Prostate gland (tissue), 2 donors: ENCODE data around the gene ITGAD.

Experiments
- POLR2A ChIP-seq: fragments of 450-650 bp; IDR thresholded peaks from one replicate; pipeline ENCODE4 v1.6.1; 2016; ENCODE audit warnings: antibody characterized with exemption, mild to moderate bottlenecking
- TF ChIP-seq, protein P1 (sequence below), 4 experiments: fragments of 200-600 bp in 2 of 4; fragments of 450-650 bp in 2 of 4; sonication (generic) in 2 of 4; IDR thresholded peaks; 1 replicate in 3 of 4; 2 replicates in 1 of 4; pipeline ENCODE4 v1.5.1; 2016 to 2019; ENCODE audit warnings: antibody characterized with exemption in 4 of 4, mild to moderate bottlenecking in 2 of 4, moderate library complexity in 2 of 4

DNA sequence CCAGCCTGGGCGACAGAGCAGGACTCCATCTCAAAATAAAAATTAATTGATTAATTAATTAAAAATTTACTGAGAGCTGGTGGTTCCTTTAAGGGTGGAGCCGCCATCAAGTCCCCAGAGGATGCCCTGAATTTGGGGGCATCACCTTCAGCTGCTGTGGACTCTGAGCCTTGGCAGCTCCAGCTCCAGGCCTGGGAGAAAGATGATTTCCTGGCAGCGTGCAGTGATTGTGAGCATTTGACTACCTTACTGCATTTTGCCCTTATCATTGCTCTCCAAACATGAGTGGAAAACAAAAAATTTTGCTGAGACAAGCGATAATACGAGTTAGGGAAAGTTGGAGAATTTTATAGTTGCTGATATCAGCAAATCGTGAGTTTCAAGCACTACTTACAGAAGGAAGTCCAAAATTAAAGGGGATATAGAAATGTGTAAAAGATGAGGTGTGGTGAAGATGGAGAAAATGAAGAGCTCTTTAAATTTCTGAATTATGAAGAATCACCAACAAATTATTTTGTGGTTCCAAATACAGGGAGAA is 2.6 kb upstream of the ITGAD start:
- TF ChIP-seq, protein P1, sequence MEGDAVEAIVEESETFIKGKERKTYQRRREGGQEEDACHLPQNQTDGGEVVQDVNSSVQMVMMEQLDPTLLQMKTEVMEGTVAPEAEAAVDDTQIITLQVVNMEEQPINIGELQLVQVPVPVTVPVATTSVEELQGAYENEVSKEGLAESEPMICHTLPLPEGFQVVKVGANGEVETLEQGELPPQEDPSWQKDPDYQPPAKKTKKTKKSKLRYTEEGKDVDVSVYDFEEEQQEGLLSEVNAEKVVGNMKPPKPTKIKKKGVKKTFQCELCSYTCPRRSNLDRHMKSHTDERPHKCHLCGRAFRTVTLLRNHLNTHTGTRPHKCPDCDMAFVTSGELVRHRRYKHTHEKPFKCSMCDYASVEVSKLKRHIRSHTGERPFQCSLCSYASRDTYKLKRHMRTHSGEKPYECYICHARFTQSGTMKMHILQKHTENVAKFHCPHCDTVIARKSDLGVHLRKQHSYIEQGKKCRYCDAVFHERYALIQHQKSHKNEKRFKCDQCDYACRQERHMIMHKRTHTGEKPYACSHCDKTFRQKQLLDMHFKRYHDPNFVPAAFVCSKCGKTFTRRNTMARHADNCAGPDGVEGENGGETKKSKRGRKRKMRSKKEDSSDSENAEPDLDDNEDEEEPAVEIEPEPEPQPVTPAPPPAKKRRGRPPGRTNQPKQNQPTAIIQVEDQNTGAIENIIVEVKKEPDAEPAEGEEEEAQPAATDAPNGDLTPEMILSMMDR (IDR thresholded peaks at IDR 0.05) = no peak
- TF ChIP-seq POLR2A = no peak
